Activated T-helper 17 cell treated with anti-CD3 and anti-CD28 coated beads, Interleukin-2, amount 50 U/mL, for 72 hours (primary cell): ENCODE results near the gene CYP2D6. TPM values are rescaled to one million over a fixed set of nuclear protein-coding genes. Genes with fewer than 3 reads are reported as not detected.
A peak's percentile ranks its signal among the peaks of the same experiment; 100 is the strongest.

Source experiments
- ATAC-seq: fragments of 150-1000 bp; cut with Tn5 transposase; replicated peaks from 2 replicates; pipeline ENCODE4 v1.10.0; 2021; ENCODE audit warnings: mild to moderate bottlenecking, moderate library complexity
- H3K27ac Mint-ChIP-seq: one replicate; pipeline ENCODE4 v1.8.0; 2022; ENCODE audit warnings: mixed read lengths
- H3K27me3 Mint-ChIP-seq: one replicate; pipeline ENCODE4 v1.8.0; 2022; ENCODE audit warnings: mixed read lengths
- H3K36me3 Mint-ChIP-seq: one replicate; pipeline ENCODE4 v1.8.0; 2022; ENCODE audit warnings: low read depth, mild to moderate bottlenecking, mixed read lengths
- H3K4me1 Mint-ChIP-seq: one replicate; pipeline ENCODE4 v1.8.0; 2022; ENCODE audit warnings: mixed read lengths
- H3K4me3 Mint-ChIP-seq: one replicate; pipeline ENCODE4 v1.8.0; 2022; ENCODE audit warnings: mild to moderate bottlenecking, mixed read lengths
- H3K9me3 Mint-ChIP-seq: one replicate; pipeline ENCODE4 v1.8.0; 2022; ENCODE audit warnings: mixed read lengths
- total RNA-seq, 2 donors: library from RNA; stranded (reverse); gene quantifications; one replicate each; pipeline ENCODE4 v1.2.3, GENCODE V29; 2022

CYP2D6 gene
- total RNA-seq, 2 donors from 2014 or later = 5.5 to 6.3 TPM

GRCh38 chr22:42167066-42167465, 36.5 kb upstream of the CYP2D6 start:
- H3K4me1 Mint-ChIP-seq = no peaks in the 10 kb centered on the region
- H3K27ac Mint-ChIP-seq = no peak overlapping the region
- H3K4me3 Mint-ChIP-seq = no peak overlapping the region
- no peaks in the 10 kb centered on the region for H3K27me3 Mint-ChIP-seq
- no peaks in the 10 kb centered on the region for H3K9me3 Mint-ChIP-seq
- H3K36me3 Mint-ChIP-seq = peaks cover 57% of the 10 kb centered on the region
- no peak for ATAC-seq

GRCh38 chr22:42164901-42165300, 34.3 kb upstream of the CYP2D6 start:
- Mint-ChIP-seq H3K27me3 (no peaks in the 10 kb centered on the region), H3K4me3 (no peak overlapping the region), H3K36me3 (peaks cover 60% of the 10 kb centered on the region), H3K4me1 (no peaks in the 10 kb centered on the region), H3K9me3 (no peaks in the 10 kb centered on the region), H3K27ac (no peak overlapping the region)
- no peak for ATAC-seq

- Mint-ChIP-seq H3K4me3 (no peak overlapping the region), H3K9me3 (no peaks in the 10 kb centered on the region), H3K36me3 (peaks cover 59% of the 10 kb centered on the region), H3K4me1 (no peaks in the 10 kb centered on the region), H3K27me3 (no peaks in the 10 kb centered on the region), H3K27ac (no peak overlapping the region)
- no peak for ATAC-seq
Observed at GRCh38 chr22:42163515-42163914, 32.9 kb upstream of the CYP2D6 start.

- H3K4me3 Mint-ChIP-seq = no peak overlapping the region
- ATAC-seq = no peak
- H3K9me3 Mint-ChIP-seq = no peaks in the 10 kb centered on the region
- peaks cover 59% of the 10 kb centered on the region for H3K36me3 Mint-ChIP-seq
- H3K27ac Mint-ChIP-seq = no peak overlapping the region
- no peaks in the 10 kb centered on the region for H3K4me1 Mint-ChIP-seq
- H3K27me3 Mint-ChIP-seq = no peaks in the 10 kb centered on the region
Observed at GRCh38 chr22:42162728-42163489, 32.3 kb upstream of the CYP2D6 start.

- Mint-ChIP-seq H3K27me3 (no peaks in the 10 kb centered on the region), H3K4me1 (no peaks in the 10 kb centered on the region), H3K9me3 (no peaks in the 10 kb centered on the region), H3K27ac (no peak overlapping the region), H3K36me3 (peaks cover 53% of the 10 kb centered on the region), H3K4me3 (no peak overlapping the region)
- no peak for ATAC-seq
Observed at GRCh38 chr22:42160830-42161696, 30.5 kb upstream of the CYP2D6 start.

GRCh38 chr22:42160251-42160650, 29.6 kb upstream of the CYP2D6 start:
- no peak for ATAC-seq

GRCh38 chr22:42158456-42159132, 28.0 kb upstream of the CYP2D6 start:
- Mint-ChIP-seq H3K9me3 (no peaks in the 10 kb centered on the region), H3K27me3 (no peaks in the 10 kb centered on the region), H3K36me3 (peaks cover 58% of the 10 kb centered on the region), H3K4me1 (peaks cover 5% of the 10 kb centered on the region), H3K27ac (peak overlapping the region; percentile 52), H3K4me3 (no peak overlapping the region)
- ATAC-seq = no peak

More at GRCh38 chr22:42160251-42160650, 29.6 kb upstream of the CYP2D6 start:
- Mint-ChIP-seq H3K4me1 (no peaks in the 10 kb centered on the region), H3K9me3 (no peaks in the 10 kb centered on the region), H3K27ac (no peak overlapping the region), H3K27me3 (no peaks in the 10 kb centered on the region), H3K36me3 (peaks cover 54% of the 10 kb centered on the region), H3K4me3 (no peak overlapping the region)

GRCh38 chr22:42156598-42156997, 26.0 kb upstream of the CYP2D6 start:
- H3K27me3 Mint-ChIP-seq = no peaks in the 10 kb centered on the region
- no peak overlapping the region for H3K27ac Mint-ChIP-seq
- peaks cover 58% of the 10 kb centered on the region for H3K36me3 Mint-ChIP-seq
- no peak overlapping the region for H3K4me3 Mint-ChIP-seq
- H3K9me3 Mint-ChIP-seq = no peaks in the 10 kb centered on the region
- peaks cover 5% of the 10 kb centered on the region for H3K4me1 Mint-ChIP-seq
- ATAC-seq = no peak

- H3K36me3 Mint-ChIP-seq = peaks cover 58% of the 10 kb centered on the region
- peaks cover 5% of the 10 kb centered on the region for H3K4me1 Mint-ChIP-seq
- H3K27ac Mint-ChIP-seq = peak overlapping the region; percentile 38
- H3K9me3 Mint-ChIP-seq = no peaks in the 10 kb centered on the region
- no peak overlapping the region for H3K4me3 Mint-ChIP-seq
- no peaks in the 10 kb centered on the region for H3K27me3 Mint-ChIP-seq
- ATAC-seq = peak; percentile 34
Observed at GRCh38 chr22:42156121-42156520, 25.5 kb upstream of the CYP2D6 start.

GRCh38 chr22:42155053-42155543, 24.5 kb upstream of the CYP2D6 start:
- peaks cover 5% of the 10 kb centered on the region for H3K4me1 Mint-ChIP-seq
- ATAC-seq = no peak
- H3K36me3 Mint-ChIP-seq = peaks cover 51% of the 10 kb centered on the region
- H3K27me3 Mint-ChIP-seq = no peaks in the 10 kb centered on the region
- H3K27ac Mint-ChIP-seq = peak overlapping the region; percentile 38
- H3K9me3 Mint-ChIP-seq = no peaks in the 10 kb centered on the region
- H3K4me3 Mint-ChIP-seq = no peak overlapping the region

GRCh38 chr22:42154293-42155052, 23.9 kb upstream of the CYP2D6 start:
- Mint-ChIP-seq H3K27me3 (no peaks in the 10 kb centered on the region), H3K27ac (peak overlapping the region; percentile 65), H3K4me3 (no peak overlapping the region), H3K36me3 (peaks cover 47% of the 10 kb centered on the region), H3K4me1 (peaks cover 5% of the 10 kb centered on the region), H3K9me3 (no peaks in the 10 kb centered on the region)
- ATAC-seq = no peak

GRCh38 chr22:42152661-42153270, 22.2 kb upstream of the CYP2D6 start:
- H3K27ac Mint-ChIP-seq = no peak overlapping the region
- peaks cover 5% of the 10 kb centered on the region for H3K4me1 Mint-ChIP-seq
- ATAC-seq = no peak
- peaks cover 35% of the 10 kb centered on the region for H3K36me3 Mint-ChIP-seq
- no peak overlapping the region for H3K4me3 Mint-ChIP-seq
- no peaks in the 10 kb centered on the region for H3K27me3 Mint-ChIP-seq
- H3K9me3 Mint-ChIP-seq = no peaks in the 10 kb centered on the region

- H3K9me3 Mint-ChIP-seq = no peaks in the 10 kb centered on the region
- H3K4me1 Mint-ChIP-seq = peaks cover 5% of the 10 kb centered on the region
- H3K27ac Mint-ChIP-seq = no peak overlapping the region
- no peak for ATAC-seq
- H3K36me3 Mint-ChIP-seq = peaks cover 32% of the 10 kb centered on the region
- no peaks in the 10 kb centered on the region for H3K27me3 Mint-ChIP-seq
- no peak overlapping the region for H3K4me3 Mint-ChIP-seq
Observed at GRCh38 chr22:42151924-42152635, 21.5 kb upstream of the CYP2D6 start.
